CD4-positive, alpha-beta T cell treated with Interleukin-15 for 4 hours (primary cell): Measurements from ENCODE around the gene PPBP.

Experiments
- DNase-seq: peaks from one replicate; pipeline ENCODE4 v3.0.0-alpha.2; 2020; ENCODE audit warnings: low spot score

PPBP gene, protein sequence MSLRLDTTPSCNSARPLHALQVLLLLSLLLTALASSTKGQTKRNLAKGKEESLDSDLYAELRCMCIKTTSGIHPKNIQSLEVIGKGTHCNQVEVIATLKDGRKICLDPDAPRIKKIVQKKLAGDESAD

DNA sequence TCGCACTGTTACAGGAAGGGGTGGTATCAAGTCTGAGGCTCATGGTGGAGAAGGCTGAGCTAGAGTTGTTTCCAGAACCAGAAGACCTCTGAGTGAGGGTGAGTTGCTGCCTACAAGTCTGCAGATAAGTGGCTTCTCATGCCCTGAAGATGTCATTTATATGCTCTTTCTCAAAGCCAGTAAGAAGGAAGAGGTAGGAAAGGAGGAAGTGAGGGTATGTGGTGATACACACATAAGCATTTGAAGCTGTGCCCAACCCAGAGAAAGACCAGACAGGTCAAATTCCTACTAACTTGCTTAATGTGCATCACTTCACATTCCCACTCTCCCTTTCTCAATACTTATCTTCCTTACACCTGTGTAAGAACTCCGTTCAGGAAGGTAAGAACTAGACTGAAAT, at the start of gene PPBP:
TSS of gene PPBP (minus strand) at position 130 of the 400 bp plus-strand sequence. CDS start at position 43, 87 bp downstream.
- DNase-seq: no peak

GRCh38 chr4:74037076-74037955, 49.3 kb upstream of the PPBP start:
- DNase-seq: no peak

- no peak for DNase-seq
Measured at GRCh38 chr4:74033739-74034138, 45.7 kb upstream of the PPBP start.

DNA sequence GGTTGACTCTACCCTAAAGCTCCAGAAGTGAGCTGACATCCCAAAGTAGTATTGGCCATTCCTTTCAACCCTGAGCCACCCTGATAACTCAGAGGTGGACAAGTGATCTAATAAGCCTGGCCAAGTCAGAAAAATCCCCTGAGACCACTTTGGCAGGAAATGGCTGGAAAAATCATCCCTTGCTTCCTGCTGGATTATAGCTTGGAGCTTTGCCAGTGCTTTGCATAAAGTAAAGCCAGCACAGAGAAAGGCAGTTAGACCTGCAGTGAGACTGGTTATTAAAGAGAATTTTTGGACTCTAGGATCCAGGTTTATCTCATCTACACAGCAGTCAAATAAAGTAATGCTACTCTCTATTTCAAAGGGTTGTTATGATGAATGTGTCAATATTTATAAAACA, 44.1 kb upstream of the PPBP start:
- DNase-seq: no peak

DNA sequence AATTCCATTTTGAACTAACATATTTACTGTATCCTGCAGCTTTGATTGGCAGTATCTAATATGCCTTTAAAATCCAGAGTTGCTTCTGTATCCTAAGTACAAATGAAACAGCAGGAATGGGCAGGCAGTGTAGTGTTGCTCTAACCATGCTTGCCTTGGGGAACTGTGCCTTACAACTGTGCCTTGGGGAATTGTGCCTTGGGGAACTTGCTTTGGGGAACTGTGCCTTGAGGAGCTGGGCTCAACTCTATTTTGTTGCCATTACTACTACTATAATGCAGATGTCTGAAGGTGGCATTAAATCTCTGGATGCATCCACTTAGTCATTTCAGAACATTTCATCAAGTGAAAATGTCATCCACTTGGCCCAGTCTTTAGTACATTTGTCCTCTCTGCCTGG, 43.6 kb upstream of the PPBP start:
- DNase-seq: no peak

GRCh38 chr4:74030285-74030684, 42.3 kb upstream of the PPBP start:
- DNase-seq: no peak

- no peak for DNase-seq
Measured at GRCh38 chr4:74028504-74028903, 40.5 kb upstream of the PPBP start.

- no peak for DNase-seq
Measured at GRCh38 chr4:74023709-74024108, 35.7 kb upstream of the PPBP start.

GRCh38 chr4:74021601-74022000, 33.6 kb upstream of the PPBP start:
- no peak for DNase-seq

DNA sequence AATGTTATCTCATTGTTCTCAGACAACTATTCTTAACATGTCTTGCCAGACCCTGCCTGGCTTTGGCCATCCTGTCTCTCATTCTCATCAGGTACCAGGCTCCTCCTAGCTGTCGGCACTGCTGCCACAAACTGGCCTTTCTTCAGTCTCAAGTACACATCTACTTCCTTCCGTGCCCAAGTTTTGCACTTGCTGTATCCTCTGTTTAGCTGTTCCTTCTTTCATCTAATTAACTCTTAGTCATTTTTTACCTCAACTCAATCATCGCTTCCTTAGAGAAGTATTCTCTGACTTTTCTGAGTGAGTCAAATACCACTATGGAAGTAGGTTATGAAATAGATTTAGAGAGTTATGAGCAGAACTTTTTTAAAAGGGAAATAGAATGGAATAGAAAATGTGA, 30.8 kb upstream of the PPBP start:
- no peak for DNase-seq

DNA sequence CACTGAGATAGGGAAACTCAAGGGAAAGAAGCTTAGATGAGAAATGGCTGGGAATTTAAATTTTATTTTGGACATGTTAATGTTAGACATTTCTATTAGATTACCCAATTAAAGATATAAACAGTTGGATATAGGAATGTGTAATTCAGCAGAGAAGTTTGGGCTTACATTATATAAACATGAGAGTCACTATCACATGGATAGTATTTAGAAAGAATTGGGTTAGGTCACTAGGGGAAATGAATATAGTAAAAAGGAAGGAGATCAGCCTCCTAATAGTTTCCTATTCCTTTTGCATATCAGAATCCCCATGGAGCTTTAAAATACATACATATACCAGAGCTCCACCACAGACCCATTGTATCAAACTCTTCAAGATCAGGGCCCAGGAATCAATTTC, 30.1 kb upstream of the PPBP start:
- DNase-seq: no peak

- DNase-seq: no peak
Measured at GRCh38 chr4:74016068-74016467, 28.1 kb upstream of the PPBP start.

DNA sequence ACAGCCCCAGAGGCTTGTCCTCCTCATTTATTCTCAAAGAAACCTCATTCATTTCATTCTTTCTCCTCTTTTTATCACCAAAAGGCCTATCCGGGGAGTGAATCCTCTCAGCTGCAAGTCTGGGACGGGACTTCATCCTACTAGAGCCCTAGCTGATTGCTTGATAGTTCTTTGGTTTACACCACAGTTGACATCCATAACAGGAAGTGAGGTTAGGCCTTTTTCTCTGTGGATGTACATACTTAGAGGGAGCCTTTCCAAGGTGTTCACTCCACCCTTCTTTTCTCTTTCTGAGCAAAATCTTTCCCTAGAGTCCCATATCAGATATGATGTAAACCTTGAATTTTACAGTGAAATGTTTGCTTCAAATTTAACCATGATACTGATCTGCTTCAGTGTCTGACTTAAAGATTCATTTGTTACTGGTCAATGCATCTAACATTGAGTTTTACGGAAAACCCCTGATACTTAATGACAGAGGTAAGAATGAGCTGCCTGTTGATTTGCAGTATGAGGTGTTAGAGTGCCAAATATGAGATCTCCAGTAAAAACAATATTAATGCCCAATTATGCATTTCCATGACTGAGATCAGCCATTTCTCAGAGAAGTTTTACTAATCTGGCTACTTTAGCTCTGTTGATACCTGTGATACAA, 27.3 kb upstream of the PPBP start:
- DNase-seq: no peak

GRCh38 chr4:74014332-74014731, 26.3 kb upstream of the PPBP start:
- no peak for DNase-seq

DNA sequence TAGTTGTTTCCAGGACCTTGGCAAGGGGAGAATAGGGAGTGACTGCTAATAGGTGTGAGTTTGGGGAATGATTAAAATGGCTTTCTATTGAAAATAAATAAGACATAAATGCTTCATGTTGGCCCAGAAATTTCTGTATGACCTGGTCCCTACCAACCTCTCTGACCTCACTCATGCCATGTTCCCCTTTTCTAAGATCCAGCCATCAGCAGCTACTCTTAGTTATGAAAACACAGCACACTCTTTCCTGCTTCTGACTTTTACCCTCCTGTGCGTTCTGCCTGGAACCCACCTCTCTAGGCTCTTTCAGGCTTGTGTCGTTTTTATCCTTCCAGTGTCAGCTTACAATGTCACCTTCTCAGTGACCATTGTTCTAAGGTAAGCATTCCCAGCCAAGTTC, 25.3 kb upstream of the PPBP start:
- DNase-seq: no peak

- no peak for DNase-seq
Measured at GRCh38 chr4:74012130-74012529, 24.1 kb upstream of the PPBP start.

- no peak for DNase-seq
Measured at GRCh38 chr4:74009307-74009706, 21.3 kb upstream of the PPBP start.

DNA sequence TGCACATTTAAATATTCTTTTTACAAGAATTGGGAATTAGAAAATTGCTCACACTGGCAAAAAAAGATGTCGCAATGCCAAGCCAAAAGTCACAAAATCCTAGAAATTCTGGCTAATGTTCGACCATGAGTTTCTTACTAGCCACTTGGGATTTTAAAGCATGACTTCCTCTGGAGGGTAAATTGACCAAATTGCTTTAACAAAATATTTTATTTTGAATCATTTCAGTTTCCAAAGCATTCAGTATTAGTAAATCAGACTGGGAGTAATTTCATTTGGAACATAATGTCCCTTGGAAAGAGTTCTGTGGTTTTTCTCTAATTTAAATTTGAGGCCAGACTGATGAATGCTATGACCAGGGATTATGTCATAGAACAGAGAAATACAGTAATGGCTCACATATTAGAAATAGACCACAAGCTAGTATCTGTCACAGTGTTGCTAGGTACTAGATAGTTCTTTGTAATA, 18.1 kb upstream of the PPBP start:
- no peak for DNase-seq

DNA sequence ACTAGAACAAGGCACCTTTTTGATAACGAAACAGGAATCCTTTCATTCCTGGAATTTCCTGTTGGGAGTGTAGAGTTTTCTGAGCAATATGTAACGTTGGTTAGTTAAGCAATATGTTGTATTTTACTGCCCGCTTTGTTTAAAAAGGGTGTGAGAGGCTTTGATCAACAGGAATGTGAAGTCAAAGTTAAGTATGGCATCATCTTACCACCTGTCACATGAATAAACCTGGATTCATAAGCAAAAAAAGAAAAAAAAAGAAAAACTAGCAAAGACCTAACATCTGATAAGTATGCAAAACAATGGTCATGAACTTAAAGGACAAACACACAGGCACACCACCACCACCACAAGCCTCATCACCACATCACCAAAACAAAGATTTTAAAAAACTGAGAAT, 17.5 kb upstream of the PPBP start:
- DNase-seq: no peak

GRCh38 chr4:74004668-74005067, 16.7 kb upstream of the PPBP start:
- no peak for DNase-seq

DNA sequence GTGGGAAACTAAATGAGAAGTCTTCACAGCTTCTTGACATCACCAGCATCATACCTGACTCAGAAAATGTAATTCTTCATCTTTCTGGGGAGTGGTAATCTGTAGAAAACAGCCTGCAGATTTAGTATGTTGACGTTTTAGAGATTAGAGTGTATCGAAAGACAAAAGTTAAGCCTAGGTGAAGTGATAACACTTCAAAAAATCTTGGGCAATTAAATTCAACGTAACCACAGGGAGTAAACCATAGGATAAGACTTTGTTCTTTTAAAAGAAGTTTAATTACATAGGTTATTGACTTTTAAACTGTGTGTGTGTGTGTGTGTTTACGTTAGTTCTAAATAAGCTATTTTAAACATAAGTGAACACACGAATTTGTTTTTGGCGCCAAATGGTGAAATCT, 12.3 kb upstream of the PPBP start:
- no peak for DNase-seq

DNA sequence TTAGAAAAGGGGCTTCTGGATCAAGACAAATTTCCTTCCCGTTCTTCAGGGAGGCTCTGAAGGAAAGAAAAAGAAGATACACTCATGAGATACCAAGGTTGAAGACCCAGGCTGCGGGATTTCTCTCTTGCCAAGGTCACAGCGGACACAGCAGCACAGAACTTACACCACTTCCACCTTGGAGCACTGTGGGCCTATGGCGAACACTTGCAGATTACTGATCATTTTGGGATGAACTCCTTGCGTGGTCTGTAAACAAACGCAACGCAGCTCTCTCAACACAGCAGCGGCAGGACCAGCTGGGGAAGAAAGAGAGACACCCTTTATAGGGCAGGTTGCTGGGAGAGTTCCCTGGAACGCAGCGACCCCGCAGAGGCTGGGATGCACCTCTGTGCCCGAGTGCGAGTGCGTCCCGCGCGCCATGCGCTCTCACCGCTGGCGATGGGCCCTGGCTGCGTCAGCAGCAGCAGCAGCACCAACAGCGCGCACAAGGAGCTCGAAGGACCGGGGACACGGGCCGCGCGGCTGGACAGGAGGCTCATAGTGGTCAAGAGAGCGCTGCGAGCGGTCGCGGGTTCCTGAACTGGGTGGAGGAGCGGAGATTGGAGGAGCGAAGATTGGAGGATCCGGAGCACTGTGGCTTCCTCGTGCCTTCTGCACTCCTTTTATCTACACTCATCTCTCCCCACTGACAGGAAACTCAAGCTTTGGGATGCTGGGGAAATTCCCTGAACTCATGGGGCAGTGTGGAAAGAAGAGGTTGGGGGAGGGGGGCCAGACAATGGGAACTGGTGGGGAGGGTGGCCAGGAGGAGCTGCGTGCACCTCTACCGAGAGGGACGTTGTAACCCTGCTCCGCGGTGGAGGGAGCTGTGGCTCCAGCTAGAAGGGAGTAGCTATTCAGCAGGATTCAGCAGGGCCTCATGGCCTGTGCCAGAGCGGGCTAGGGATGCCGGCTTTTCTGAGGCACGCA, 10.3 kb upstream of the PPBP start, which contains the start of gene CXCL5:
TSS of gene CXCL5 (minus strand) at position 638 of the 972 bp plus-strand sequence. CDS start at position 542, 96 bp downstream.
- no peak for DNase-seq
